GM23338 (cell line): Measurements from ENCODE around the gene APOBEC3A. TPM values are rescaled to one million over a fixed set of nuclear protein-coding genes. Genes with fewer than 3 reads are reported as not detected.

Experiments used
- ATAC-seq: fragments of 200-7000 bp; cut with Tn5 transposase; 3 replicates; pipeline ENCODE4 v1.9.1; 2020
- DNase-seq: peaks from one replicate; pipeline ENCODE4 v3.0.0-alpha.2; 2015; ENCODE audit warnings: low spot score
- H2AFZ ChIP-seq: fragments of 200-600 bp; sonication (generic); 2 replicates; pipeline ENCODE4 v1.8.0; 2016; ENCODE audit warnings: antibody characterized with exemption, mild to moderate bottlenecking, moderate library complexity
- H3F3A ChIP-seq: fragments of 200-600 bp; sonication (generic); replicated peaks from 2 replicates; pipeline ENCODE4 v1.8.0; 2017; ENCODE audit warnings: antibody characterized with exemption, mixed run types, low read depth
- H3K27ac ChIP-seq: fragments of 200-600 bp; sonication (generic); 2 replicates; pipeline ENCODE4 v1.6.1; 2016; ENCODE audit warnings: low read depth
- H3K27me3 ChIP-seq: fragments of 200-600 bp; sonication (generic); 2 replicates; pipeline ENCODE4 v1.8.0; 2016; ENCODE audit warnings: mild to moderate bottlenecking, mixed run types, moderate library complexity; ENCODE audit not compliant: insufficient read depth
- H3K36me3 ChIP-seq: fragments of 200-600 bp; sonication (generic); 2 replicates; pipeline ENCODE4 v1.8.0; 2016; ENCODE audit warnings: mild to moderate bottlenecking; ENCODE audit not compliant: insufficient read depth
- H3K4me1 ChIP-seq: fragments of 200-600 bp; sonication (generic); 2 replicates; pipeline ENCODE4 v1.8.0; 2016; ENCODE audit warnings: mild to moderate bottlenecking, moderate library complexity; ENCODE audit not compliant: insufficient read depth
- H3K4me2 ChIP-seq: fragments of 200-600 bp; sonication (generic); 2 replicates; pipeline ENCODE4 v1.7.1; 2017; ENCODE audit warnings: mixed run types
- H3K4me3 ChIP-seq: fragments of 200-600 bp; sonication (generic); 2 replicates; pipeline ENCODE4 v1.6.1; 2016; ENCODE audit warnings: mixed run types
- H3K79me2 ChIP-seq: fragments of 200-600 bp; sonication (generic); replicated peaks from 2 replicates; pipeline ENCODE4 v1.8.0; 2017; ENCODE audit warnings: mild to moderate bottlenecking; ENCODE audit not compliant: insufficient read depth
- H3K9me2 ChIP-seq: fragments of 200-600 bp; sonication (generic); 2 replicates; pipeline ENCODE4 v1.8.0; 2017; ENCODE audit not compliant: insufficient read depth
- H4K20me1 ChIP-seq: fragments of 200-600 bp; sonication (generic); replicated peaks from 2 replicates; pipeline ENCODE4 v1.8.0; 2017; ENCODE audit warnings: mild to moderate bottlenecking; ENCODE audit not compliant: insufficient read depth
- H3K27ac Mint-ChIP-seq: 2 replicates; pipeline ENCODE4 v1.8.0; 2020; ENCODE audit warnings: inconsistent platforms, mild to moderate bottlenecking, moderate library complexity, mixed read lengths
- H3K27me3 Mint-ChIP-seq: 3 replicates; pipeline ENCODE4 v1.8.0; 2022; ENCODE audit warnings: low read depth, mild to moderate bottlenecking, moderate library complexity, mixed read lengths, inconsistent platforms; ENCODE audit not compliant: insufficient read depth, poor library complexity
- H3K36me3 Mint-ChIP-seq: 3 replicates; pipeline ENCODE4 v1.8.0; 2021; ENCODE audit warnings: low read depth, mild to moderate bottlenecking, inconsistent platforms, moderate library complexity, mixed read lengths
- H3K4me1 Mint-ChIP-seq: 3 replicates; pipeline ENCODE4 v1.8.0; 2020; ENCODE audit warnings: mild to moderate bottlenecking, inconsistent platforms, mixed read lengths
- H3K4me3 Mint-ChIP-seq: 3 replicates; pipeline ENCODE4 v1.8.0; 2021; ENCODE audit warnings: moderate library complexity, mild to moderate bottlenecking, inconsistent platforms, mixed read lengths
- H3K9me3 Mint-ChIP-seq: 3 replicates; pipeline ENCODE4 v1.8.0; 2020; ENCODE audit warnings: moderate library complexity, mild to moderate bottlenecking, inconsistent platforms, mixed read lengths
- CTCF ChIP-seq, 2 experiments: fragments of 200-600 bp in 1 of 2; sonication (generic) in 1 of 2; conservative IDR thresholded peaks; 2 replicates each; pipeline versions ENCODE4 v1.5.1 to v1.6.1; 2016 to 2017; ENCODE audit warnings: antibody characterized with exemption in 2 of 2, low read depth in 2 of 2, mild to moderate bottlenecking in 2 of 2, moderate library complexity in 1 of 2
- NANOG ChIP-seq: IDR thresholded peaks from 2 replicates; pipeline ENCODE4 v1.6.1; 2016; ENCODE audit warnings: antibody characterized with exemption, borderline replicate concordance
- POLR2AphosphoS5 ChIP-seq: IDR thresholded peaks from 2 replicates; pipeline ENCODE4 v1.6.1; 2016; ENCODE audit warnings: antibody characterized with exemption, low read depth
- STAT1 ChIP-seq: IDR thresholded peaks from one replicate; pipeline ENCODE4 v1.6.1; 2016; ENCODE audit warnings: antibody characterized with exemption; ENCODE audit not compliant: unreplicated experiment
- ZNF462 ChIP-seq: fragments of 250-450 bp; sonication (Bioruptor Pico); IDR thresholded peaks from 2 replicates; pipeline ENCODE4 v1.5.0; 2020; ENCODE audit warnings: mild to moderate bottlenecking, moderate library complexity
- polyA plus RNA-seq: library from polyadenylated mRNA; unstranded; fragments of >200 nt; fragmentation: Nextera tagmentation; extraction: Ambion mirVana; gene quantifications from 2 replicates; pipeline ENCODE4 v1.2.1, GENCODE V29; 2016
- total RNA-seq: library from RNA; depleted of rRNA; stranded (reverse); fragments of >200 nt; shearing (Covaris generic); gene quantifications from 2 replicates; pipeline ENCODE4 v1.2.3, GENCODE V29; 2014
- TF ChIP-seq, protein P1 (sequence below): IDR thresholded peaks from 2 replicates; pipeline ENCODE4 v1.6.1; 2016; ENCODE audit warnings: antibody characterized with exemption

The APOBEC3A gene
- total and polyA plus RNA-seq, 2 experiments from 2014 or later = 0.21 TPM; not detected in 1

GRCh38 chr22:38943201-38943600 lies 14.2 kb upstream of the APOBEC3A start:
- H3K36me3 Mint-ChIP-seq = no peaks in the 10 kb centered on the region
- no peaks in the 10 kb centered on the region for H3K27me3 ChIP-seq
- H3K27me3 Mint-ChIP-seq = peaks cover 4% of the 10 kb centered on the region
- H3K79me2 ChIP-seq = no peaks in the 10 kb centered on the region
- H3K9me3 Mint-ChIP-seq = no peaks in the 10 kb centered on the region
- no peak overlapping the region for H3K27ac ChIP-seq
- H3K36me3 ChIP-seq = no peaks in the 10 kb centered on the region
- no peaks in the 10 kb centered on the region for H3F3A ChIP-seq
- TF ChIP-seq CTCF (conservative IDR thresholded peaks at IDR 0.05; ENCODE audit: low read depth in 2 of 2) = peak; percentile 33 to 47; a peak in 3 of 4 replicates
- no peak for TF ChIP-seq POLR2AphosphoS5
- no peak overlapping the region for H3K4me3 ChIP-seq
- ATAC-seq = peak; percentile 22; the same call in 1 of the 3 replicates
- no peaks in the 10 kb centered on the region for H3K9me2 ChIP-seq
- peak; percentile 47 for DNase-seq
- peaks cover 3% of the 10 kb centered on the region; the same call in 1 of the 2 replicates for H4K20me1 ChIP-seq
- H2AFZ ChIP-seq = peak overlapping the region; percentile 80; the same call in 1 of the 2 replicates
- H3K4me1 Mint-ChIP-seq = peaks cover 10% of the 10 kb centered on the region
- no peak overlapping the region for H3K4me2 ChIP-seq
- H3K4me1 ChIP-seq = no peaks in the 10 kb centered on the region; the same call in 1 of the 2 replicates
- no peak overlapping the region for H3K4me3 Mint-ChIP-seq
- no peak overlapping the region for H3K27ac Mint-ChIP-seq

DNA sequence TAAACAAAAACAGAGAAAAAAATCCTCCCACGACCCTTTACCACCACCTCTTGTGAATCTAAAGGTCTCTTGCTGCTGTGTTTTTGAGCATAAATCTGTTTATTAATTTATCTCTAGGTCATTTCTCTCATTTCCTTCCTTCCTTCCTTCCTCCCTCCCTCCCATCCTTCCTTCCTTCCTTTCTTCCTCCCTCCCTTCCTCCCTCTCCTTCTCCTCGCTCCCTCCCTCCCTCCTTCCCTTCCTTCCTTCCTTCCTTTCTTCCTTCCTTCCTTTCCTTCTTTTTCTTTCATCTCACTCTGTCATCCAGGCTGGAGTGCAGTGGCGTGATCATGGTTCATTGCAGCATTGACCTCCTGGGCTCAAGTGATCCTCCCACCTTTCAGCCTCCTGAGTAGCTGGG lies 13.5 kb upstream of the APOBEC3A start:
- no peaks in the 10 kb centered on the region for H3K36me3 Mint-ChIP-seq
- Histone ChIP-seq H3K4me1 (no peaks in the 10 kb centered on the region; the same call in 1 of the 2 replicates), H3F3A (no peaks in the 10 kb centered on the region), H3K27me3 (no peaks in the 10 kb centered on the region), H3K4me2 (no peak overlapping the region), H3K27ac (no peak overlapping the region), H3K36me3 (no peaks in the 10 kb centered on the region), H3K9me2 (no peaks in the 10 kb centered on the region), H2AFZ (no peak overlapping the region), H3K79me2 (no peaks in the 10 kb centered on the region), H3K4me3 (no peak overlapping the region), H4K20me1 (peaks cover 3% of the 10 kb centered on the region; the same call in 1 of the 2 replicates)
- no peak for DNase-seq
- ATAC-seq = no peak
- TF ChIP-seq, protein P1, sequence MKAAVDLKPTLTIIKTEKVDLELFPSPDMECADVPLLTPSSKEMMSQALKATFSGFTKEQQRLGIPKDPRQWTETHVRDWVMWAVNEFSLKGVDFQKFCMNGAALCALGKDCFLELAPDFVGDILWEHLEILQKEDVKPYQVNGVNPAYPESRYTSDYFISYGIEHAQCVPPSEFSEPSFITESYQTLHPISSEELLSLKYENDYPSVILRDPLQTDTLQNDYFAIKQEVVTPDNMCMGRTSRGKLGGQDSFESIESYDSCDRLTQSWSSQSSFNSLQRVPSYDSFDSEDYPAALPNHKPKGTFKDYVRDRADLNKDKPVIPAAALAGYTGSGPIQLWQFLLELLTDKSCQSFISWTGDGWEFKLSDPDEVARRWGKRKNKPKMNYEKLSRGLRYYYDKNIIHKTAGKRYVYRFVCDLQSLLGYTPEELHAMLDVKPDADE = no peak
- no peak for TF ChIP-seq STAT1
- no peak for TF ChIP-seq NANOG
- TF ChIP-seq ZNF462 (CRISPR knock-in tag) = no peak
- no peak for TF ChIP-seq POLR2AphosphoS5
- no peak for TF ChIP-seq CTCF (conservative IDR thresholded peaks at IDR 0.05; ENCODE audit: low read depth in 2 of 2)
- no peaks in the 10 kb centered on the region for H3K9me3 Mint-ChIP-seq
- peaks cover 10% of the 10 kb centered on the region for H3K4me1 Mint-ChIP-seq
- peaks cover 3% of the 10 kb centered on the region for H3K27me3 Mint-ChIP-seq
- H3K27ac Mint-ChIP-seq = no peak overlapping the region
- H3K4me3 Mint-ChIP-seq = no peak overlapping the region
